PC-3 (cell line): ENCODE results near the gene DTWD2.

Experiments
- EZH2 ChIP-seq: fragments of 300-600 bp; sonication (generic); IDR thresholded peaks from one replicate; pipeline ENCODE4 v1.6.1; 2017; ENCODE audit warnings: antibody characterized with exemption, mild to moderate bottlenecking, low read length; ENCODE audit not compliant: unreplicated experiment
- EZH2phosphoT487 ChIP-seq: fragments of 300-600 bp; sonication (generic); IDR thresholded peaks from 2 replicates; pipeline ENCODE4 v1.6.1; 2018; ENCODE audit warnings: mild to moderate bottlenecking, antibody characterized with exemption, low read length, borderline replicate concordance
- TF ChIP-seq, protein P1 (sequence below): fragments of 300-600 bp; sonication (generic); conservative IDR thresholded peaks from 2 replicates; pipeline ENCODE4 v1.5.1; 2017; ENCODE audit warnings: antibody characterized with exemption, low read depth, mild to moderate bottlenecking, low read length

DNA sequence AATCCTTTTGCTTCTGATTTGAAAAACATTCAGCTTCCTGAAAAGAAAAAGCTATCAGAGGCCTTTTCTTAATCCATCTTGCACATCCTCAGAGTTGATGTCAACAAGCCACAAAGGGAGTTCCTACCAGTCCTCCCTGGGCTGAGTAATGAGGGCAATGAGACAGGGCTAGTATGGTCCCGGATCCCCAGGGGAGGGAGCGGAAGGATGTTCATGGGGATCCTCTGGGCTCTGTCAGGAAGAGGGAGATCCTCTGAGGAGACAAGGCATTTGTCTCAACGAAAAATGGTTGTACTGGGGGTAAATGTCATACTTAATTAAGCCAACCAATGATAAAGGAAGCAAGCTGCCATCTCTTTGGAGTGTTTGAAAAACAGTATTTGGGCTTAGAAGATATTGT lies 195.3 kb downstream of the DTWD2 start:
- TF ChIP-seq, protein P1, sequence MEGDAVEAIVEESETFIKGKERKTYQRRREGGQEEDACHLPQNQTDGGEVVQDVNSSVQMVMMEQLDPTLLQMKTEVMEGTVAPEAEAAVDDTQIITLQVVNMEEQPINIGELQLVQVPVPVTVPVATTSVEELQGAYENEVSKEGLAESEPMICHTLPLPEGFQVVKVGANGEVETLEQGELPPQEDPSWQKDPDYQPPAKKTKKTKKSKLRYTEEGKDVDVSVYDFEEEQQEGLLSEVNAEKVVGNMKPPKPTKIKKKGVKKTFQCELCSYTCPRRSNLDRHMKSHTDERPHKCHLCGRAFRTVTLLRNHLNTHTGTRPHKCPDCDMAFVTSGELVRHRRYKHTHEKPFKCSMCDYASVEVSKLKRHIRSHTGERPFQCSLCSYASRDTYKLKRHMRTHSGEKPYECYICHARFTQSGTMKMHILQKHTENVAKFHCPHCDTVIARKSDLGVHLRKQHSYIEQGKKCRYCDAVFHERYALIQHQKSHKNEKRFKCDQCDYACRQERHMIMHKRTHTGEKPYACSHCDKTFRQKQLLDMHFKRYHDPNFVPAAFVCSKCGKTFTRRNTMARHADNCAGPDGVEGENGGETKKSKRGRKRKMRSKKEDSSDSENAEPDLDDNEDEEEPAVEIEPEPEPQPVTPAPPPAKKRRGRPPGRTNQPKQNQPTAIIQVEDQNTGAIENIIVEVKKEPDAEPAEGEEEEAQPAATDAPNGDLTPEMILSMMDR: no peak
- TF ChIP-seq EZH2 (no peak), EZH2phosphoT487 (no peak)
